Esophagus (tissue), 2 donors: ENCODE results near the gene CCDC57. TPM values are rescaled to one million over a fixed set of nuclear protein-coding genes. Genes with fewer than 3 reads are reported as not detected.
"Not testable (repeated sequence)": the region's sequence is repeated elsewhere in the genome, so short reads cannot be mapped to it uniquely, and the experiment has no call there.

Experiments used
- H3K27ac ChIP-seq, 2 donors: one replicate each; pipeline ENCODE4 v1.5.1; 2013; ENCODE audit warnings: low read depth in 2 of 2, mild to moderate bottlenecking in 2 of 2, inconsistent platforms in 1 of 2, low read length in 1 of 2, moderate library complexity in 1 of 2
- H3K27me3 ChIP-seq, 2 donors: one replicate each; pipeline ENCODE4 v1.6.1; 2013; ENCODE audit warnings: low read length in 2 of 2, control low read depth in 1 of 2, mild to moderate bottlenecking in 1 of 2; ENCODE audit not compliant: insufficient read depth in 2 of 2, control insufficient read depth in 1 of 2
- H3K36me3 ChIP-seq, 2 donors: one replicate each; pipeline ENCODE4 v1.6.1; 2013; ENCODE audit warnings: low read length in 1 of 2; ENCODE audit not compliant: control insufficient read depth in 2 of 2, insufficient read depth in 2 of 2
- H3K4me1 ChIP-seq, 2 donors: one replicate each; pipeline ENCODE4 v1.6.1; 2013; ENCODE audit warnings: low read length in 1 of 2; ENCODE audit not compliant: control insufficient read depth in 2 of 2, insufficient read depth in 2 of 2
- H3K4me3 ChIP-seq, 2 donors: one replicate each; pipeline ENCODE4 v1.5.1; 2013; ENCODE audit warnings: low read length in 2 of 2, mild to moderate bottlenecking in 2 of 2, low read depth in 1 of 2, moderate library complexity in 1 of 2
- H3K9me3 ChIP-seq, 2 donors: one replicate each; pipeline ENCODE4 v1.6.1; 2013; ENCODE audit warnings: mild to moderate bottlenecking in 2 of 2, low read depth in 1 of 2, low read length in 1 of 2, moderate library complexity in 1 of 2; ENCODE audit not compliant: control insufficient read depth in 2 of 2, insufficient read depth in 1 of 2
- WGBS, 2 donors: extraction: QIAGEN DNeasy Blood & Tissue Kit; methylation state at CpG; one replicate each; pipeline ENCODE4 v1.1.7; 2013; 5-methylcytosine and 5-hydroxymethylcytosine counted together
- polyA plus RNA-seq, 2 donors: library from polyadenylated mRNA; stranded (reverse); fragments of 200-250 nt; gene quantifications; one replicate each; pipeline ENCODE4 v1.2.3, GENCODE V29; 2013
- donor health status: healthy with polysubstance abuse.
- donor health status: Bipolar disorder and iron deficiency.

The CCDC57 gene
- polyA plus RNA-seq, 2 donors = 16.3 to 33.7 TPM

DNA sequence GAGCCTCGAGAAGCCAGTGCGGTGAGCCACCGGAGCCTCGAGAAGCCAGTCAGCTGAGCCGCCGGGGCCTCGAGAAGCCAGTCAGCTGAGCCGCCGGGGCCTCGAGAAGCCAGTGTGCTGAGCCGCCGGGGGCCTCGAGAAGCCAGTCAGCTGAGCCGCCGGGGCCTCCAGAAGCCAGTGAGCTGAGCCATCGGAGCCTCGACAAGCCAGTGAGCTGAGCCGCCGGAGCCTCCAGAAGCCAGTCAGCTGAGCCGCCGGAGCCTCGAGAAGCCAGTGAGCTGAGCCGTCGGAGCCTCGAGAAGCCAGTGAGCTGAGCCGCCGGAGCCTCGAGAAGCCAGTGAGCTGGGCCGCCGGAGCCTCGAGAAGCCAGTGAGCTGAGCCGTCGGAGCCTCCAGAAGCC, 42.1 kb upstream of the CCDC57 start:
- 98% methylated on average over 30 to 33 of the region's 33 CpGs for WGBS, 2 donors
- H3K4me3 ChIP-seq, H3K9me3 ChIP-seq, H3K27ac ChIP-seq, H3K4me1 ChIP-seq, H3K27me3 ChIP-seq: not testable (repeated sequence)
- H3K36me3 ChIP-seq = peaks cover 25 to 54% of the 10 kb centered on the region in 2 donors

DNA sequence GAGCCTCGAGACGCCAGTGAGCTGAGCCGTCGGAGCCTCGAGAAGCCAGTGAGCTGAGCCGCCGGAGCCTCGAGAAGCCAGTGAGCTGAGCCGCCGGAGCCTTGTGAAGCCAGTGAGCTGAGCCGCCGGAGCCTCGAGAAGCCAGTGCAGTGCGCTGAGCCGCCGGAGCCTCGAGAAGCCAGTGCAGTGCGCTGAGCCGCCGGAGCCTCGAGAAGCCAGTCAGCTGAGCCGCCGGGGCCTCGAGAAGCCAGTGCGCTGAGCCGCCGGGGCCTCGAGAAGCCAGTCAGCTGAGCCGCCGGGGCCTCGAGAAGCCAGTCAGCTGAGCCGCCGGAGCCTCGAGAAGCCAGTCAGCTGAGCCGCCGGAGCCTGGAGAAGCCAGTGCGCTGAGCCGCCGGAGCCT, 41.5 kb upstream of the CCDC57 start:
- WGBS, 2 donors = 98% methylated on average over 39 of the region's 39 CpGs
- H3K27me3 ChIP-seq, H3K4me3 ChIP-seq, H3K9me3 ChIP-seq, H3K4me1 ChIP-seq, H3K27ac ChIP-seq: not testable (repeated sequence)
- peaks cover 28 to 56% of the 10 kb centered on the region in 2 donors for H3K36me3 ChIP-seq

- Histone ChIP-seq H3K4me1 (peaks cover 0 to 2% of the 10 kb centered on the region in 2 donors), H3K4me3 (no peak overlapping the region), H3K27me3 (no peaks in the 10 kb centered on the region), H3K9me3 (no peaks in the 10 kb centered on the region), H3K36me3 (peaks cover 34 to 66% of the 10 kb centered on the region in 2 donors), H3K27ac (no peak overlapping the region)
- 93 to 95% methylated on average over 12 of the region's 12 CpGs for WGBS, 2 donors
Observed at GRCh38 chr17:82253179-82253544, 40.5 kb upstream of the CCDC57 start.

GRCh38 chr17:82252511-82253178, 40.0 kb upstream of the CCDC57 start:
- Histone ChIP-seq H3K4me1 (peaks cover 0 to 2% of the 10 kb centered on the region in 2 donors), H3K36me3 (peaks cover 34 to 70% of the 10 kb centered on the region in 2 donors), H3K4me3 (no peak overlapping the region), H3K27me3 (no peaks in the 10 kb centered on the region), H3K27ac (no peak overlapping the region), H3K9me3 (no peaks in the 10 kb centered on the region)
- 94 to 95% methylated on average over 28 of the region's 28 CpGs for WGBS, 2 donors

DNA sequence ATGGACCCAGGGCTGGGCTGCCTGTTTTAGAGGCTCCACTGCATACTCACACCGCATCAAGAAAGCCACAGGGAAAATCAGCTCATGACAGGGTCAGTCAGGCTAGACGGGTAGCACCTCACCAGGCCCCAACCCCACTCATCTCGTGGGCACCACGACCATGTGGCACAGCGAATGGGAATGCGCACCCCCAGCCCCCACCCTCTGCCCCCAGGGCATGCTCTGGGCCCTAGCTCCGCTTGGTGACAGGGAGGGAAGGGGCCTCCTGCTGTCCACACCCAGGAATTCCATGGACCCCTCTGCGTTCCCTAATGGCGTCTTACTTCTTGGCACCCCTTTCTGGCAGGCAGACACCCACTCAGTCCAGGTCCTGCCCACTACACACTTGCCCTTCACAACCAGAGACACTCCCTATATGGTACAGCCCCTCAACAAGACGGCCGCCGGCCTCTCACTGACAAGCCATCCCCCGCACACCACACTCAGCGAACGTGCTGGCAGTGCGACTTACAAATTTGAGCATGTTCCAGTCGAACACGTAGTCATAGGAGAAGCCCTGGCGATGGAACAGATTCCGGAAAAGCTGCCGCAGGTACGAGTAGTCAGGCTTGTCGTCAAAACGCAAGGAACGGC, 38.3 kb upstream of the CCDC57 start:
- H3K27me3 ChIP-seq = no peaks in the 10 kb centered on the region
- no peak overlapping the region for H3K4me3 ChIP-seq
- H3K27ac ChIP-seq = no peak overlapping the region
- 89 to 92% methylated on average over 24 to 25 of the region's 25 CpGs for WGBS, 2 donors
- peaks cover 10 to 15% of the 10 kb centered on the region in 2 donors for H3K4me1 ChIP-seq
- H3K9me3 ChIP-seq = no peaks in the 10 kb centered on the region
- H3K36me3 ChIP-seq = peaks cover 33 to 82% of the 10 kb centered on the region in 2 donors

GRCh38 chr17:82249896-82250581, 37.4 kb upstream of the CCDC57 start:
- Histone ChIP-seq H3K36me3 (peaks cover 30 to 84% of the 10 kb centered on the region in 2 donors), H3K27ac (no peak overlapping the region), H3K27me3 (no peaks in the 10 kb centered on the region), H3K4me3 (no peak overlapping the region), H3K9me3 (no peaks in the 10 kb centered on the region), H3K4me1 (peaks cover 10 to 19% of the 10 kb centered on the region in 2 donors)
- WGBS, 2 donors = 86 to 92% methylated on average over 33 of the region's 33 CpGs

GRCh38 chr17:82248815-82249674, 36.4 kb upstream of the CCDC57 start:
- H3K36me3 ChIP-seq = peaks cover 30 to 90% of the 10 kb centered on the region in 2 donors
- WGBS, 2 donors = 93% methylated on average over 54 of the region's 54 CpGs

DNA sequence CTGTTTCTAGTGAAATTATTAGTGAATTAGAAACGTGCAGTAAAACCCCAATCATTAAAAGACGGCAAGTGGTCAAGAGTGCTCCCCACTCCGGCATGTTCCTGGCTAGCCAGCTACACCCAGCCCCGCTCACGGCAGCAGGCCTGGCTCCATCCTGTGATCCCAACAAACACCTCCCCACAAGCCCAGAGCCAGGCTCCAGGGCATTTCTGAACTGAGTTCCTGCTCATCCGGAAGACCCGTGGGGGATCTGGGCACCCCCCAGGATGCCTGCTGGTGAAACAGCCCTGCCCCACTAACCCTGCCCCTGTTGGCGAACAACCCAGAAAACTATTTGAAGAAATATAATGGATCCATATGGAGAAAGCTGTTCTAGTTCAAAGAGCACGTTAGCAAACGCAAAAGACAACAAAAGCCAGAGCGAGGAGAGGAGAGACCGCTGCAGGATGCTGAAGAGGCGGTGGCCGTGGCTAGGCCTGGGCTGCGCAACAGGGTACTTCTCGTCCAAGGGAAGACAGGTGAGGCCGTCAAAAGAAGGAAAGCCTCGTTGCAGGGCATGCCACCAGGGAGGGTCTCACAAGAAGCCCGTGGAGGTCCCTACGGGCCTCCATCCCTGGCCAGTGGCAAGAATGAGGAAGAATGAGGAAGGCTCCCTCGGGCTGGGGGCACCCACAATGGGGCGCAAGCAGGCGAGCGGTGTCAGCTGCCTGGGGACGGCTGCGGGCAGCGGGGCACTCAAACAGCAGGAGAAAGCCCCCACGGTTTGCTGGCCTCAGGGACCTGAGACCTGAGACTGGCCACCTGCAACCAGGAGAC, 35.4 kb upstream of the CCDC57 start:
- Histone ChIP-seq H3K36me3 (peaks cover 33 to 94% of the 10 kb centered on the region in 2 donors), H3K4me1 (peaks cover 10 to 22% of the 10 kb centered on the region in 2 donors), H3K4me3 (no peak overlapping the region), H3K9me3 (no peaks in the 10 kb centered on the region), H3K27ac (peak overlapping the region; percentile 57 to 89), H3K27me3 (no peaks in the 10 kb centered on the region)
- 81 to 88% methylated on average over 28 of the region's 28 CpGs for WGBS, 2 donors

More at GRCh38 chr17:82248815-82249674, 36.4 kb upstream of the CCDC57 start:
- Histone ChIP-seq H3K9me3 (no peaks in the 10 kb centered on the region), H3K27ac (no peak overlapping the region), H3K4me1 (peaks cover 10 to 19% of the 10 kb centered on the region in 2 donors), H3K27me3 (no peaks in the 10 kb centered on the region), H3K4me3 (no peak overlapping the region)
